Tongue (tissue), 2 donors: ENCODE results near the gene YTHDF2. TPM values are rescaled to one million over a fixed set of nuclear protein-coding genes. Genes with fewer than 3 reads are reported as not detected.
"Not testable (repeated sequence)": the region's sequence is repeated elsewhere in the genome, so short reads cannot be mapped to it uniquely, and the experiment has no call there.

Experiments
- DNase-seq: peaks from one replicate; pipeline ENCODE4 v3.0.0-alpha.2; 2015
- total RNA-seq: library from RNA; depleted of rRNA; stranded (reverse); fragments of >200 nt; gene quantifications from one replicate; pipeline ENCODE4 v1.2.3, GENCODE V29; 2014

YTHDF2 gene
- total RNA-seq, 1 donor from 2014 or later, result 54.1 TPM

DNA sequence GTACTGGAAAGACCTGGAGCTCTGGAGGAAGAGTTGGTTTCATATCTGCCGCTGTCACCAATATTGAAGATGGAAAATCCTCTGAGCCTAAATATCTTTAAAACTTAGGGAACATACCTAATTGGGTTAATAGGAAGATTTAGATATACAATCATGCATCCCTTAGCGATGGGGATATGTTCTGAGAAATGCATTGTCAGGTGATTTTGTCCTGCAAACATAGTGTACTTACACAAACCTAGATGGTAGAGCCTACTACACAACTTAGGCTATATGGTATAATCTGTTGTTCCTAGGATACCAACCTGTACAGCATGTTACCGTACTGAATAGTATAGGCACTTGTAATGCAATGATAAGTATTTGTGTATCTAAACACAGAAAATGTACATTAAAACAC lies 22.5 kb downstream of the YTHDF2 start:
- DNase-seq, result no peak

DNA sequence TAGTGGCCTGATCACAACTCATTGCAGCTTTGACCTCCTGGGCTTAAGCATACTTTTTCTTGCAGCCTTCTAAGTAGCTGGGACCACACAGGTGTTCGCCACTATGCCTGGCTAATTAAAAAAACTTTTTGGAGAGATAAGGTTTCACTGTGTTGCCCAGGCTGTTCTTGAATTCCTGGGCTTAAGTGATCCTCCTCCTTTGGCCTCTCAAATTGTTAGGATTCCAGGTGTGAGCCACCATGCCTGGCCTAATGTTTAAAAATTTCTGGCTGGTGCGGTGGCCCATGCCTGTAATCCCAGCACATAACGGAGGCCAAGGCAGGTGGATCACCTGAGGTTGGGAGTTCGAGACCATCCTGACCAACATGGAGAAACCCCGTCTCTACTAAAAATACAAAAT lies 24.4 kb downstream of the YTHDF2 start:
- DNase-seq, result no peak

DNA sequence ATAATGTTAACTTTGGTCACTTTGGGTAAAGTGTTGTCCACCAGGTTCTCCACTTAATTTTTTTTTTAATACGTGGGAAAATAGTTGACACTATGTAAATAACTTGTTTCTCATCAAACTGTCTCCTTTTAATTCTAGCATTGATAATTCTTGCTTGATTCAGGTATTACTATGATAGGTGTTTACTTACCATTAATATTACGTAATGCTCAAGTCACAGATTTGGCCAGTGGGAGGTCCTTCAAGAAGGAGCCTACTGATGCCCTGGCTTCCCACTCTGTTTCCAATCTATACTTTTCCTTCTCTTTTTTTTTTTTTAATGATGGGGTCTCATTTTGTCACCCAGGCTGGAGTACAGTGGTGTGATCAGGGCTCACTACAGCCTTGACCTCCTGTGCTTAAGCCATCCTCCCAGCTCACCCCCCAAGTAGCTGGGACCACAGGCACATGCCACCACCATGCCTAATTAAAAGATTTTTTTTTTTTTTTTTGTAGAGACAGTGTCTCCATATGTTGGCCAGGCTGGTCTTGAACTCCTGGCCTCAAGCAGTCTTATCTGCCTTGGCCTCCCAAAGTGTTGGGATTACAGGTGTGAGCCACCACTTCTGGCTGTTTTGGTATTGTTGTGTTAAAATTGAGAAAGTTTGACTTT lies 29.9 kb downstream of the YTHDF2 start:
- no peak for DNase-seq

DNA sequence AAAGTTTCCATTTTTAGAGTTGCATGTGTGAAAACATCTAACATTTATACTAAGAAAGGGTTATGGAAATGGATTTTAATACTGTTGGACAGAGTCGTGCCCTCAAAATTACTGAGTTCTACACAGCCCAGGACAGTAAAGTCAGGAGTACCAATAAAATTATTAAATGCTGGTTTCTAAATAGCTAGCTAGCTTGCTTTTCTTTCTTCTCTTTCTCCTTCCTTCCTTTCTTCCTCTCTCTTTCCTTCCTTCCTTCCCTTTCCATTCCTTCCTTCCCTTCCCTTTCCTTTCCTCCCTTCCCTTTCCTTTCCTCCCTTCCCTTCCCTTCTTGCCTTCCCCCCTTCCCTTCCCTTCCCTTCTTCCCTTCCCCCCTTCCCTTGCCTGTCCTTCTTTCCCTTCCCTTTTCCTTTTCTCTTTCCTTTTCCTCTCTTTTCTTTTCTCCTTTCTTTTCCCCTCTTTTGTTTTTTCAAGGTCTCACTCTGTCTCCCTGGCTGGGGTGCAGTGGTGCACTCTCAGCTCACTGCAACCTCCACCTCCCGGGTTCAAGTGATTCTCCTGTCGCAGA lies 33.9 kb downstream of the YTHDF2 start:
- DNase-seq, result no peak

DNA sequence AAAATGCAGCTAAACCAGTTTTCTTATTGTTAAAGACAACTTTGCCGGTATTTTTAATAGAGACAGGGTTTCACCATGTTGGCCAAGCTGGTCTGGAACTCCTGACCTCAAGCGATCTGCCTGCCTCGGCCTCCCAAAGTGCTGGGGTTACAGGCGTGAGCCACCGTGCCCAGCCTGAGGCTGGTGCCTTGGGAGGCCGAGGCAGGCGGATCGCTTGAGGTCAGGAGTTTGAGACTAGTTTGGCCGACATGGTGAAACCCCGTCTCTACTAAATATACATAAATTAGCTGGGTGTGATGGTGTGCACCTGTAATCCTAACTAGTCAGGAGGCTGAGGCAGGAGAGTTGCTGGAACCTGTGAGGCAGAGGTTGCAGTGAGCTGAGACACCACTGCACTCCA lies 35.2 kb downstream of the YTHDF2 start:
- DNase-seq, result not testable (repeated sequence)

GRCh38 chr1:28773105-28773504 lies 36.4 kb downstream of the YTHDF2 start:
- no peak for DNase-seq

DNA sequence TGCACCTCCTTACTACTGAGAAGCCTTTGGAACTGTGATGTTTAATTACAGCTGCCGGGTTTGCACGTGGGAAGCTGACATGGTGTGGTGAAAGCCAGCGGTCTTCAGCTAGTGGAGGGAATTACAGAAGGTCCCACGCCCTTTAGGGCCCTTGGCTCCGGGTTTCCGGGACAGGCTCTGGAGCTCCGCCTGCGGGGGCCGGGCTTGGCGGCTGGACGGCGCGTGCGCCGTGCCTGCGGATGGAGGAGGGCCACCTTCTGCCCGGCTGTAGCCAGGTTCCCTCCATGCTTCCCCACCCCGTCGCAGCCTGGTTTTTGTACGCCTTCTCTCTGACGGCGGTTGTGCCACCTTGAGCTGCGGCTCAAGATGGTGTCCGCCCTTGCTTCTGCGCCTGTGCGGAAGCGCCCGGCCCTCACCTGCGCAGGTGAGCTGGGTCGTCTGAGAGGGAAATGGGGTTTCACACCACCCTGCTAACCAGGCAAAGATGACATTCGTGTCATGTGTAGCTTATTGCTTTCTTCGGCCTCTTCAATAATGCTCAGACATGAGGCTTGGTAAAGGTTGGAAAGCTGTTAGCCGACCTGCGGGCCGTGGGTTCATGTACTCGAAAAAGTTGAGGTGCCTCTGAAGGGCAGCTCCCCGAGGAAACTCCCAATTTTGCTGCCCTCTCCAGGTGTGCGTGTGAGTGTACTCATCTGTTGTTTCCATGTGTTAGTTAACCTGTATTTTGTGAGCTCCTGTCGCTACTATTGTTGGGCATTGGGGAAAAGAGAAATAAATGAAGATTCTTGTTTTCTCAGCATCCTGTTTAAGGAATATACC lies 38.6 kb downstream of the YTHDF2 start:
- peak; percentile 82 for DNase-seq

DNA sequence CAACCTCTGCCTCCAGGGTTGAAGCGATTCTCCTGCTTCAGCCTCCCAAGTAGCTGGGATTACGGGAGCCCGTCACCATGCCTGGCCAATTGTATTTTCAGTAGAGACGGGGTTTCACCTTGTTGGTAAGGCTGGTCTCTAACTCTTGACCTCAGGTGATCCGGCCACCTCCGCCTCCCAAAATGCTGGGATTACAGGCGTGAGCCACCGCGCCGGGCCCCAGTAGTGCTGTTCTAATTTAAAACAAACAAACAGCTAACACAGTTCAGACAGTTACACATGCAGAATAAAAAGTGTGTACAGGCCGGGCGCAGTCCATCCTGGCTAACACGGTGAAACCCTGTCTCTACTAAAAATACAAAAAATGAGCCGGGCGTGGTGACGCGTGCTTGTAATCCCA lies 39.6 kb downstream of the YTHDF2 start:
- DNase-seq, result no peak

- DNase-seq, result no peak
Measured at GRCh38 chr1:28778021-28778420, 41.3 kb downstream of the YTHDF2 start.

DNA sequence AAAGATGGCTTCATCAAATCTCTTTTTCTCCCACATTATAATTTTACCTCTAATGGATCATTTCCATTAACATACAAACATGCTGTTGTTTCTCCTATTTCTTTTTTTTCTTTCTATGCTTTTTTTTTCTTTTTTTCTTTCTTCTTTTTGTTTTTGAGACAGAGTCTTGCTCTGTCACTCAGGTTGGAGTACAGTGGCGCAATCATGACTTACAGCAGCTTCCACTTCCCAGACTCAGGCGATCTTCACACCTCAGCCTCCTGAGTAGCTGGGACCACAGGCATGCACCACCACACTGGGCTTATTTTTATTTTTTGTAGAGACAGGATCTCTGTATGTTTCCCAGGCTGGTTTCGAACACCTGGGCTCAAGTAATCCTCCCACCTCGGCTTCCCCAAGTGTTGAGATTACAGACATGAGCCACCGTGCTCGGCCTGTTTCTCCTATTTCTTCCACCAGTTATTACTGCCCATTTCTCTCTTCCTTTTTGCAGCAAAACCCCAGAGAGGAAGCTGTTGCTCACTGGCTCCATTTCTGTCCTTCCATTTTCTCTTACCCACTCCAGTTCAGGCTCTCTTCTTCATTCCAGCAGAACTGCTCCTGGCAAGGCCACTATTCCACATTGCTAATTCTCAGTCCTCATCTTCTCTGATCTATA lies 43.1 kb downstream of the YTHDF2 start:
- no peak for DNase-seq

DNA sequence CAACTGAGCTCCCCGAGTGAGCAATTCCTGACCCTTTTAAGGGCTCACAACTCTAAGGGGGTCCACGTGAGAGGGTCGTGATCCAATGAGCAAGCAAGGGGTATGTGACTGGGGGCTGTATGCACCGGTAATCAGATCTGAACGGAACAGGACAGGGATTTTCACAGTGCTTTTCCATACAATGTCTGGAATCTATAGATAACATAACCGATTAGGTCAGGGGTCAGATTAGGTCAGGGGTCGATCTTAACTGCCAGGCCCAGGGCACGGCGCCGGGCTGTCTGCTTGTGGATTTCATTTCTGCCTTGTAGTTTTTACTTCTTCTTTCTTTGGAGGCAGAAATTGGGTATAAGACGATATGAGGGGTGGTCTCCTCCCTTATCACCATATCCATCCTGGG lies 44.6 kb downstream of the YTHDF2 start:
- no peak for DNase-seq

GRCh38 chr1:28782011-28782410 lies 45.3 kb downstream of the YTHDF2 start:
- no peak for DNase-seq

GRCh38 chr1:28783363-28783762 lies 46.6 kb downstream of the YTHDF2 start:
- no peak for DNase-seq

- no peak for DNase-seq
Measured at GRCh38 chr1:28789412-28789811, 52.7 kb downstream of the YTHDF2 start.

- DNase-seq, result no peak
Measured at GRCh38 chr1:28789816-28790215, 53.1 kb downstream of the YTHDF2 start.

DNA sequence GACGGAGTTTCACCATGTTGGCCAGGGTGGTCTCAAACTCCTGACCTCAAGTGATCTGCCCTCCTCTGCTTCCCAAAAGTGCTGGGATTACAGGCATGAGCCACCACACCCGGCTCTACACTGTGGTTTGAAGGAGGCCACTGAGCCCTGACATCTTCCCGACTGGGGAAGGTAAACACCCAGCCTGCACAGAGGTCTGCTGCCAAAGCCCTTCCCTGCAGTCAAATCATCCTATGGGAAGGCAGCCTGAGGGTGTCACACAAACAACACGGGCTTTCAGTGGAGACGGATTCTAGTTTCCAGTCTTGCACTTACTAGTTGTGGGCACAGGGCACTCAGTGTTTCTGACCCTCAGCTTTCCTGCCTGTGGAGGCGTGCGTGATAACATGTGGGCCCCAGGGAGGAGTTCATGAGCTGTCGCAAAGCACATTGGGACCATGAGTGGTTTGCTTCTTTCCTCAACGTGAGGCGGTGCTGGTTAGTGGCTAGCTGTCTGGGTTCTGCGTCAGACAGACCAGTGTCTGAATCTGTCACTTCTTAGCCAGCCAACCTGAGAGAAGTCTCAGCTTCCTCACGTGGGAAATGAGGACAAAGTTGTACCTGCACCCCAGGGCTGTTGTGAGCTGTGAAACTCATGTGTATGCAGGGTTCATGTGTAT lies 53.8 kb downstream of the YTHDF2 start:
- DNase-seq, result no peak

DNA sequence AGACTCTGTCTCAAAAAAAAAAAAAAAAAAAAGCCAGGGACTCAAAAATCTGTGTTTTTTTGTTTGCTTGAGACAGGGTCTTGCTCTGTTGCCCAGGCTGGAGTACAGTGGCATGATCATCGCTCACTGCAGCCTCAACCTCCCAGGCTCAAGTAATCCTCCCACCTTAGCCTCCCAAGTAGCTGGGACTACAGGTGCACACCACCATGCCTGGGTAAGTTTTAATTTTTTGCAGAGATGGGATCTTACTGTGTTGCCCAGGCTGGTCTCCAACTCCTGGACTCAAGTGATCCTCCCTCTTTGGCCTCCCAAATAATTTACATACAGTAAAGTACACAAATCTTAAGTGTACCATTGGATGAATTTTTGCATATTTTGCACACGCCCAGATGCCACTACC lies 55.2 kb downstream of the YTHDF2 start:
- not testable (repeated sequence) for DNase-seq

DNA sequence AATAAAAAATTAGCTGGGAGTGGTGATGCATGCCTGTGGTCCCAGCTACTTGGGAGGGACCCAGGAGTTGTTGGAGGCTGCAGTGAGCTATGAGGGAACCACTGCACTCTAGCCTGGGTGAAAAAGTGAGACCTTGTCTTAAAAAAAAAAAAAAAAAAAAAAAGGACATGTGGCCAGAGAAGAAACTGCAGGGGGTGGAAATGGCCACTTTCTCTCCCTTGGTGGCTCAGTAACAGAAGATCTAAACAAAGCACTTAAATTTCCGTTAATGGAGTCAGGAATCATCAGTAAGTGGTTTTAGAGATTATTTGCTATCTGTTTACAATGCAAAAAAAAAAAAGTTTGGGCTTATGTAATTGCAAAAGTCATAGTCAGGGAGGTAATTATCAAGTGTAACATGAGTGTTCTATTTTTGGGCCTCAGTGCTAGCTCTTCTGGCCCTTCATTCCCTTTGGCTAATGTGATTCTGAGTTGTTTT lies 55.9 kb downstream of the YTHDF2 start:
- DNase-seq, result no peak

GRCh38 chr1:28794582-28794981 lies 57.8 kb downstream of the YTHDF2 start:
- not testable (repeated sequence) for DNase-seq

DNA sequence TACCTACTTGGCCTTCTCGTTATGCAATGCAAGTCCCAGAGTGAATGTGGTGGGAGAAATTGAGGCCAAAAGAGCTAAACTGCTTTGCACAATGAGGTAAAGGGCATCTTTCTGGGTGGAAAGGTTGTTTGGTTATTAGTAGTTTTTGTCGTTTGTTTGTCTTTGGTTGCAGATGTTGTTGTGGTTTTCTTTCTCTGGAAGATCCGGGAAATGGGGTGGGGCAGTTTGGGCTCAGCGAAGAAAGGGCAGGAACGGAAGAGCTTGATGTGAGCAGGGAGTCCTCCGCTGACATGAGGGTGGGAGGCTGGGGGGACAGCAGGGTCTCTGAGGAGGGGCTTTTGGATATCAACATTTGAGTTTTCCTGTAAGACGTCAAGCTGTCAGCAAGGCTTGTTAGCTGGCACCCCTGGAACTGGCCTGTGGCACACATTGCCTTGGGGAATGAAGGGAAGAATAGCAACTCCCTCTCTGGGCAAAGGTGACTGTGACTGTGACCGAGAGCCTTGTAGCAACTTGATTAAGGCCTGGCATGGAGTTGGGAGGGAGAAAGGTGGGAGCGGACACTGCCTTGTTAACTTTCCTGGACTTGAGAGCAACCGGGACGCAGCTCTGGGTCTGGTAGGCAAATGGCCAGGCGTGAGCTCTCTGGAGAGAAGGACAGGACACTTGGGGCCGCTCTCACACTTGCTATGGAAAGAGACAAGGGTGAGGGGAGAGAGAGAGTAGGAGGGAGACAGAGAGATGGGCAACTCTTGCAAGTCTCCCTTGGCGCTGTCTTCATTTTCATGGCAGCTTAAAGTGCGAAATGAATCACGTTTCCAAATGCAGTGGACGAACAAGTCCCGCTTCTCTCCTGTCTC lies 59.8 kb downstream of the YTHDF2 start:
- DNase-seq, result no peak

GRCh38 chr1:28800324-28800723 lies 63.6 kb downstream of the YTHDF2 start:
- no peak for DNase-seq
